Ishikawa (cell line): ENCODE data around the gene CCNYL1.

Experiments used
- CEBPB ChIP-seq: IDR thresholded peaks from 2 replicates; pipeline ENCODE4 v1.6.1; 2012
- CREB1 ChIP-seq: IDR thresholded peaks from 2 replicates; pipeline ENCODE4 v1.6.1; 2012; ENCODE audit warnings: low read depth
- EGR1 ChIP-seq: IDR thresholded peaks from 2 replicates; pipeline ENCODE4 v1.6.1; 2012
- EP300 ChIP-seq: IDR thresholded peaks from 2 replicates; pipeline ENCODE4 v1.6.1; 2012; ENCODE audit warnings: borderline replicate concordance
- MAX ChIP-seq: IDR thresholded peaks from 2 replicates; pipeline ENCODE4 v1.6.1; 2012
- NFIC ChIP-seq: IDR thresholded peaks from 2 replicates; pipeline ENCODE4 v1.6.1; 2012
- RAD21 ChIP-seq: IDR thresholded peaks from 2 replicates; pipeline ENCODE4 v1.6.1; 2012; ENCODE audit warnings: low read depth
- TAF1 ChIP-seq: IDR thresholded peaks from 2 replicates; pipeline ENCODE4 v1.6.1; 2012; ENCODE audit warnings: low read depth, mild to moderate bottlenecking
- TCF12 ChIP-seq: IDR thresholded peaks from 2 replicates; pipeline ENCODE4 v1.6.1; 2012; ENCODE audit warnings: low read depth
- TEAD4 ChIP-seq: IDR thresholded peaks from 2 replicates; pipeline ENCODE4 v1.6.1; 2012
- USF1 ChIP-seq: IDR thresholded peaks from 2 replicates; pipeline ENCODE4 v1.6.1; 2012
- YY1 ChIP-seq: IDR thresholded peaks from 2 replicates; pipeline ENCODE4 v1.6.1; 2012; ENCODE audit warnings: low read depth
- ZBTB7A ChIP-seq: IDR thresholded peaks from 2 replicates; pipeline ENCODE4 v1.6.1; 2012; ENCODE audit warnings: low read depth

DNA sequence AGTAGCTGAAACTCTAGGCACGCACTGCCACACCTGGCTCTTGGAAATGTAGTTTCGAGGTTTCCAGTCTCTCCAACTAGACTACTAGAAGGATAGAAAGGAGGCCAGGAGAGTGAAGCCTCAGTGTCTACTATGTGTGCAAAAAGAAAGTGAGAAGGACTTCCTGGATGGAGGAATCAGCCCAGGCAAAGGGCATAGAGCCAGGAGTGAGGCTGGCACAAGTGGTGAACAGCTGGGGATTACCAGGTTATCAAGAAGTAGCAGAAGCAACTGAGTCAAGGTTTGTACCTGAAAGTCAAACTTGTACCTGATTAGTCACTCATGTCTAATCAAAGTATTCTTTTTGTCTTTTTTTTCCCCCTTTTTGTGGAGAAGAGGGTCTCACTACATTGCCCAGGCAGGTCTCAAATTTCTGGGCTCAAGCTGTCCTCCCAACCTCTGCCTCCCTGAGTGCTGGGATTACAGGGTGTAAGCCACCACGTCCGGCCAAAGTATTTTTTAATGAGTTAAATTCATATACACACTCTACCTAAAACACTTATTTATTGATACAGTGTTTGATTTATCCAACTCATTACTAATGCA lies 67.0 kb downstream of the CCNYL1 start:
- no peak for TF ChIP-seq MAX
- TF ChIP-seq NFIC = no peak
- TF ChIP-seq TEAD4 = no peak
- no peak for TF ChIP-seq EP300
- TF ChIP-seq TAF1 = no peak
- no peak for TF ChIP-seq YY1
- TF ChIP-seq CEBPB = no peak
- TF ChIP-seq ZBTB7A = no peak
- TF ChIP-seq RAD21 = no peak
- no peak for TF ChIP-seq USF1
- TF ChIP-seq CREB1 = no peak
- no peak for TF ChIP-seq EGR1
- TF ChIP-seq TCF12 = no peak
